HCT116 (cell line): ENCODE measurements around the gene SLCO2A1. TPM values are rescaled to one million over a fixed set of nuclear protein-coding genes. Genes with fewer than 3 reads are reported as not detected.

Experiments
- ATAC-seq: fragments of 200-7000 bp; cut with Tn5 transposase; 2 replicates; pipeline ENCODE4 v1.9.1; 2020; ENCODE audit warnings: mild to moderate bottlenecking, moderate library complexity
- BruUV-seq: library from RNA; stranded (reverse); fragments of 400-500 nt; replicated peaks from 2 replicates; lab custom pipeline; 2021; lab: Mats Ljungman, UMichigan
- CTCF ChIA-PET: fragments of 300-600 bp; sonication (Branson Sonifier 250); formaldehyde crosslinking; loops from one replicate; lab custom pipeline; 2021; ENCODE audit warnings: antibody characterized with exemption; lab: Charles Lee
- POLR2A ChIA-PET: fragments of 300-600, 350-600 bp; sonication (Branson Sonifier 250); formaldehyde crosslinking; loops from one replicate; lab custom pipeline; 2021; ENCODE audit warnings: antibody characterized with exemption; lab: Charles Lee
- RAD21 ChIA-PET, 2 experiments: fragments of 300-600 bp; sonication (Branson Sonifier 250); formaldehyde crosslinking; loops; one replicate each; lab custom pipeline; 2023; ENCODE audit warnings: low total read pairs in 2 of 2; ENCODE audit not compliant: uncharacterized antibody in 2 of 2, unreplicated experiment in 2 of 2, low non-redundant PET in 1 of 2; lab: Charles Lee
- DNase-seq: peaks from one replicate; pipeline ENCODE4 v3.0.0-alpha.2; 2010; ENCODE audit warnings: low read depth, low spot score
- H2AFZ ChIP-seq: fragments of 200-600 bp; shearing (Covaris generic), sonication (generic); 2 replicates; pipeline ENCODE4 v1.6.1; 2017; ENCODE audit warnings: low read depth, mixed run types, mixed read lengths, antibody characterized with exemption, low read length; ENCODE audit not compliant: poor library complexity, severe bottlenecking
- H3K27ac ChIP-seq: 2 replicates; pipeline ENCODE4 v1.5.1; 2012; ENCODE audit warnings: low read depth, low read length
- H3K27me3 ChIP-seq: fragments of 200-600 bp; sonication (generic); 2 replicates; pipeline ENCODE4 v1.6.1; 2016; ENCODE audit warnings: mixed run types, low read length, mixed read lengths; ENCODE audit not compliant: insufficient read depth
- H3K36me3 ChIP-seq, 2 experiments: fragments of 200-500 bp in 1 of 2; fragments of 200-600 bp in 1 of 2; sonication (Bioruptor generic) in 1 of 2; sonication (generic) in 1 of 2; 2 replicates each; pipeline versions ENCODE4 v1.5.1 to v1.6.1; 2014 to 2016; ENCODE audit warnings: low read length in 2 of 2, inconsistent platforms in 1 of 2, mixed read lengths in 1 of 2, mixed run types in 1 of 2; ENCODE audit not compliant: insufficient read depth in 2 of 2, control insufficient read depth in 1 of 2
- H3K4me1 ChIP-seq, 2 experiments: fragments of 200-600 bp in 1 of 2; sonication (generic) in 1 of 2; 2 replicates each; pipeline versions ENCODE4 v1.5.1 to v1.6.1; 2012 to 2017; ENCODE audit warnings: low read length in 2 of 2, inconsistent platforms in 1 of 2, mild to moderate bottlenecking in 1 of 2, mixed read lengths in 1 of 2, mixed run types in 1 of 2, moderate library complexity in 1 of 2; ENCODE audit not compliant: insufficient read depth in 2 of 2, control insufficient read depth in 1 of 2
- H3K4me2 ChIP-seq: fragments of 200-600 bp; sonication (generic); 2 replicates; pipeline ENCODE4 v1.6.1; 2017; ENCODE audit warnings: mixed run types, low read length, mixed read lengths
- H3K4me3 ChIP-seq, 2 experiments: fragments of 200-600 bp in 1 of 2; sonication (generic) in 1 of 2; replicated peaks in 1 of 2; 2 replicates each; pipeline ENCODE4 v1.5.1; 2011 to 2016; ENCODE audit warnings: low read length in 2 of 2, control low read depth in 1 of 2, low read depth in 1 of 2, mild to moderate bottlenecking in 1 of 2, mixed read lengths in 1 of 2, mixed run types in 1 of 2
- H3K79me2 ChIP-seq: fragments of 200-600 bp; sonication (generic); 2 replicates; pipeline ENCODE4 v1.6.1; 2017; ENCODE audit warnings: mild to moderate bottlenecking, mixed run types, low read length, moderate library complexity, mixed read lengths; ENCODE audit not compliant: insufficient read depth
- H3K9ac ChIP-seq: fragments of 200-600 bp; sonication (generic); 2 replicates; pipeline ENCODE4 v1.6.1; 2016; ENCODE audit warnings: low read length, mixed read lengths
- H3K9me2 ChIP-seq: fragments of 200-600 bp; sonication (generic), shearing (Covaris generic); 2 replicates; pipeline ENCODE4 v1.6.1; 2017; ENCODE audit warnings: mixed run types, mild to moderate bottlenecking, moderate library complexity; ENCODE audit not compliant: insufficient read depth
- H3K9me3 ChIP-seq, 2 experiments: fragments of 200-500 bp in 1 of 2; fragments of 200-600 bp in 1 of 2; sonication (Bioruptor generic) in 1 of 2; sonication (generic) in 1 of 2; 2 replicates each; pipeline ENCODE4 v1.6.1; 2014 to 2017; ENCODE audit warnings: low read length in 2 of 2, mixed read lengths in 2 of 2, inconsistent platforms in 1 of 2, low read depth in 1 of 2, mild to moderate bottlenecking in 1 of 2, mixed run types in 1 of 2, moderate library complexity in 1 of 2; ENCODE audit not compliant: control insufficient read depth in 1 of 2, insufficient read depth in 1 of 2
- H4K20me1 ChIP-seq: fragments of 200-600 bp; sonication (generic), shearing (Covaris generic); 2 replicates; pipeline ENCODE4 v1.6.1; 2017; ENCODE audit warnings: mixed run types, mild to moderate bottlenecking, moderate library complexity; ENCODE audit not compliant: insufficient read depth
- EZH2 ChIP-seq: fragments of 200-600 bp; sonication (generic); IDR thresholded peaks from 2 replicates; pipeline ENCODE4 v1.6.1; 2017; ENCODE audit warnings: antibody characterized with exemption, mixed run types
- POLR2A ChIP-seq: IDR thresholded peaks from 2 replicates; pipeline ENCODE4 v1.7.0; 2011; ENCODE audit warnings: borderline replicate concordance; ENCODE audit not compliant: insufficient read depth, insufficient read length; ENCODE audit errors: extremely low read depth
- POLR2AphosphoS5 ChIP-seq: IDR thresholded peaks from 2 replicates; pipeline ENCODE4 v1.6.1; 2011; ENCODE audit warnings: mild to moderate bottlenecking, low read depth, low read length, moderate library complexity
- RAD21 ChIP-seq: IDR thresholded peaks from 2 replicates; pipeline ENCODE4 v1.6.1; 2012; ENCODE audit warnings: low read depth, mild to moderate bottlenecking
- ZFX ChIP-seq: fragments of 450-650 bp; IDR thresholded peaks from 2 replicates; pipeline ENCODE4 v1.6.1; 2017
- ZNF274 ChIP-seq: fragments of 200-500 bp; sonication (Bioruptor generic); IDR thresholded peaks from 2 replicates; pipeline ENCODE4 v1.6.1; 2014; ENCODE audit warnings: mild to moderate bottlenecking, low read depth, low read length, inconsistent platforms
- intact Hi-C: fragments of 100-400 bp; cut with micrococcal nuclease; formaldehyde crosslinking; loops from 2 replicates; pipeline ENCODE4 v1.10.0; 2022
- total RNA-seq: library from RNA; stranded (reverse); gene quantifications from one replicate; pipeline ENCODE4 v1.2.1, GENCODE V29; 2021; ENCODE audit not compliant: unreplicated experiment
- TF ChIP-seq, protein P1 (sequence below): IDR thresholded peaks from 2 replicates; pipeline ENCODE4 v1.6.1; 2012

Gene SLCO2A1
- total RNA-seq, 1 experiment from 2014 or later = 0.52 TPM

DNA sequence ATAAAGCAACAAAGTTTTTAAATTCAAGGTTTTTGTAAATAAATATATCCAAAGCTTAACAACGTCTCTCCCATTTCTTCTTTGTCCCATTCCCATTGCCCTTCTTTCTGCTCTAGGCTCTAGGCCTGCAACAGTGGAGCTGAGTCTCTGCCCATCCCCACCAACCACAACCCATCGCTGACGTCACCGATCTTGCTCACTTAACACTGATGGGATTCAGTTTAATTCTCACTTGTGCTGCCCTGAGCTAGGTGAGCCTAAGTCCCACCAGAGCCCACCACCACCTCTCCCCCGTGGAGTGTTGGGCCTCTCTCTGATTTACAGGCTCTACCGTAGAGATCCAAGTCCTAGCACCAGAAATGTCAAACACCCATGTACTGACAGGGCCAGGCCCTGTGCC lies 72.7 kb downstream of the SLCO2A1 start:
- ChIA-PET POLR2A (no interaction called here), RAD21 (no interaction called here), CTCF (no interaction called here)
- Histone ChIP-seq H3K9me2 (no peaks in the 10 kb centered on the region), H3K27ac (no peak overlapping the region), H3K4me3 (no peak overlapping the region), H3K4me2 (no peak overlapping the region), H3K9me3 (no peaks in the 10 kb centered on the region), H2AFZ (no peak overlapping the region), H3K79me2 (no peaks in the 10 kb centered on the region), H3K27me3 (peaks cover 8% of the 10 kb centered on the region; the same call in 1 of the 2 replicates), H3K9ac (no peak overlapping the region), H4K20me1 (no peaks in the 10 kb centered on the region), H3K4me1 (no peaks in the 10 kb centered on the region), H3K36me3 (no peaks in the 10 kb centered on the region)
- ATAC-seq (no peak), DNase-seq (no peak)
- intact Hi-C loops = no loop called here
- TF ChIP-seq, protein P1, sequence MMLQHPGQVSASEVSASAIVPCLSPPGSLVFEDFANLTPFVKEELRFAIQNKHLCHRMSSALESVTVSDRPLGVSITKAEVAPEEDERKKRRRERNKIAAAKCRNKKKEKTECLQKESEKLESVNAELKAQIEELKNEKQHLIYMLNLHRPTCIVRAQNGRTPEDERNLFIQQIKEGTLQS = no peak
- no peak for TF ChIP-seq EZH2
- no peak for TF ChIP-seq ZNF274
- no peak for TF ChIP-seq ZFX
- BruUV-seq = no TSS peak

DNA sequence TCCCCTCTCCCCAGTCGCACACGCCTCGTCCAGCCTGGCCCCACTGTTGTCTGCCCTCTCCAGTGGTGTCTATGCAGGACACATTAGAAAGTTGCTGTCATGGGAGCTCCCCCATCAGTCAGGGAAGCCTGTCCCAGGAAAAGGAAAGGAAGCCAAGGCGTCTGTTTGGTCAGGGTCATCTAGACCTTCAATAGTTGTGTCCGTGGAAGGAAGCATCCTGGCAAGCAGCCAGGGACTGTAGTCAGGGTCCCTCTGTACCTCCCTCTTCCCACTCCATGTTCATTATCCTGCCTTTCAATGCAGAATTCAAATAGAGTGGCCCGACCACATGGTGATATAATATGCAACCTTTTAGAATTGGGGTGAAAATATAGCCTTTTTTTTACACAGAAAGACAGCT lies 73.4 kb downstream of the SLCO2A1 start:
- ChIA-PET CTCF (no interaction called here), RAD21 (no interaction called here), POLR2A (no interaction called here)
- Histone ChIP-seq H3K79me2 (no peaks in the 10 kb centered on the region), H3K4me1 (no peaks in the 10 kb centered on the region), H3K9ac (no peak overlapping the region), H3K36me3 (no peaks in the 10 kb centered on the region), H3K27ac (no peak overlapping the region), H3K9me2 (no peaks in the 10 kb centered on the region), H2AFZ (no peak overlapping the region), H3K4me2 (no peak overlapping the region), H4K20me1 (no peaks in the 10 kb centered on the region), H3K27me3 (peaks cover 11% of the 10 kb centered on the region; the same call in 1 of the 2 replicates), H3K9me3 (no peaks in the 10 kb centered on the region), H3K4me3 (no peak overlapping the region)
- intact Hi-C loops = no loop called here
- BruUV-seq = no TSS peak
- no peak for ATAC-seq
- no peak for TF ChIP-seq RAD21
- TF ChIP-seq ZFX = no peak
- TF ChIP-seq ZNF274 = no peak
- TF ChIP-seq POLR2A = no peak
- TF ChIP-seq POLR2AphosphoS5 = no peak
- DNase-seq = no peak
